Measurements from ENCODE around the gene FADS1.
A peak's percentile ranks its signal among the peaks of the same experiment; 100 is the strongest.

FADS1 gene

GRCh38 chr11:61800331-61801281 lies 16.2 kb downstream of the FADS1 start:
- TF ChIP-seq CTCF (IDR thresholded peaks at IDR 0.05; ENCODE audit: borderline replicate concordance, insufficient read depth, low read depth, low read length) = no peak
- no peak overlapping the region for H3K4me3 ChIP-seq (ENCODE audit: low read depth, low read length)

- no peak for TF ChIP-seq CTCF (IDR thresholded peaks at IDR 0.05; ENCODE audit: borderline replicate concordance, insufficient read depth, low read depth, low read length)
- no peak overlapping the region for H3K4me3 ChIP-seq (ENCODE audit: low read depth, low read length)
Observed at GRCh38 chr11:61799665-61800284, 17.0 kb downstream of the FADS1 start.

GRCh38 chr11:61797263-61797944 lies 19.4 kb downstream of the FADS1 start:
- no peak overlapping the region for H3K4me3 ChIP-seq (ENCODE audit: low read depth, low read length)
- TF ChIP-seq CTCF (IDR thresholded peaks at IDR 0.05; ENCODE audit: borderline replicate concordance, insufficient read depth, low read depth, low read length) = peak; percentile 64; the same call in 1 of the 2 replicates

- H3K4me3 ChIP-seq (ENCODE audit: low read depth, low read length) = no peak overlapping the region
- no peak for TF ChIP-seq CTCF (IDR thresholded peaks at IDR 0.05; ENCODE audit: borderline replicate concordance, insufficient read depth, low read depth, low read length)
Observed at GRCh38 chr11:61795876-61796526, 20.8 kb downstream of the FADS1 start.

- no peak overlapping the region for H3K4me3 ChIP-seq (ENCODE audit: low read depth, low read length)
- no peak for TF ChIP-seq CTCF (IDR thresholded peaks at IDR 0.05; ENCODE audit: borderline replicate concordance, insufficient read depth, low read depth, low read length)
Observed at GRCh38 chr11:61795459-61795858, 21.3 kb downstream of the FADS1 start.

- no peak overlapping the region for H3K4me3 ChIP-seq (ENCODE audit: low read depth, low read length)
- TF ChIP-seq CTCF (IDR thresholded peaks at IDR 0.05; ENCODE audit: borderline replicate concordance, insufficient read depth, low read depth, low read length) = no peak
Observed at GRCh38 chr11:61794579-61794978, 22.2 kb downstream of the FADS1 start.
